ENCODE data around the gene PGGHG.

PGGHG gene

DNA sequence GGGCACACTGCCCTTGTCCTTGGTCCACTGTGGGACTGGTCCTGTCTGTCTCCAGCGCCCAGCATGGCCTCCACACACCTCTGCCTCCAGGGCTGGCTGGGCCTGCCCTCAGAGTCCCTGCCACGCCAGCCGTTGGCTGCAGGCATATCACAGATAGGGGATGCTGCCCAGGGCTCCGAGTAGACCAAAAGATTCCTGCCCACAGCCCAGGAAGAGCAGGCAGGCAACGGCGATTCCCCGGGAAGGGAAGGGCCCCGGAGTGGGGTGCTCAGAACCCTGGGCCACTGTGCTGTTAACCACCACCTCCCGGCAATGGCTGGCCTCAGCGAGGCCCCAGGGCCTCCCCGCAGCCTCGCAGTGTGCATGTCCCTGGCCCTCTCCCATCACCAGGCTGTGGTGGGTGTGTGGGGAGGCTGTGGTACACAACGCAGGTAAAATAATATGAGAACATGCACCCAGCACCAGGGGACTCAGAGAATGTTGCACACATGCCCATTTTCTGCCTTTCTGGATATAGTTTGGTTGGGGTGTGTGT is 8.2 kb downstream of the PGGHG start:
- Histone ChIP-seq H3K9ac (ENCODE audit: low read depth, low read length) (no peak overlapping the region), H3K4me1 (ENCODE audit: control insufficient read depth, insufficient read depth, low read length) (peaks cover 5% of the 10 kb centered on the region), H3K4me2 (ENCODE audit: low read length) (no peak overlapping the region), H3K36me3 (ENCODE audit: insufficient read depth, low read length) (no peaks in the 10 kb centered on the region), H3K9me3 (replicated peaks; ENCODE audit: low read length) (no peaks in the 10 kb centered on the region), H3K4me3 (ENCODE audit: low read length) (no peak overlapping the region), H3K27me3 (ENCODE audit: control insufficient read depth, insufficient read depth, low read length) (peaks cover 36% of the 10 kb centered on the region)

DNA sequence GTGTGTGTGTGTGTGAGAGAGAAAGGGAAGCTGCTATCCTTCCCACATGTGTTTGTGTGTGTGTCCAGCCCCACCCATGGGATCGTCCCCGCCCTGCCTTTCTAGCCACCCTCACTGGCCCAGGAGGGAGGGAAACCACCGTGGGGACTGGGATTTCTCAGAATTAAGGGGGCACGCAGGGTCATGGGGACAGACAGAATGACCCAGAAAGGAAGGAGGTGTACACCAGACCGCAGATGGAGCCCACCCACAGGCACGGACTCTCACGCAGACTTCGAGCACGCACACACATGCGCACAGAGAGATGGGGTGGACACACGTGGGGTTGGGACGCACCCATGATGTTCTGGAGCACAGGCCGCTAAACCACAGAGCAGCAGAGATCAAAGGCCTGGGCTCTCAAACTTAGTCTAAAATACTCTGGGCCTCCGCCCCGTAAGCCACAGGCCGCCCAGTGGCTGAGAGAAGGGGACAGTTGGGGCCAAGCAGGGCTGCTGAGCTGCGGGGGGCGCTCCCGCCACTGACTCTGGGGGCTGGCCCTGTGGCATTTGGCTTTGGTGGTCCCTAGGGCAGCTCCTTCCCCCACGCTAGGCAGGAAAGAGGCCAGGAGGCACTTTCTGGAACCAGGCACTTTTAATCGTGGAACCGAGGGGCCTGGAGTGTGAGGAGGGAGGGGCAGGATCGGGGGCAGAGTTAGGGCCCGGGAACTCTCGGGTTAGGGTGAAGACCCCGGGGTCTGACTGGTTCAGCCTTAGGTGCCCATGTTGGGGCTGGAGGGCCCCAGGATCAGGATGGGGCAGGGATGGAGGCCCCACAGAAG is 8.9 kb downstream of the PGGHG start:
- no peaks in the 10 kb centered on the region for H3K9me3 ChIP-seq (replicated peaks; ENCODE audit: low read length)

DNA sequence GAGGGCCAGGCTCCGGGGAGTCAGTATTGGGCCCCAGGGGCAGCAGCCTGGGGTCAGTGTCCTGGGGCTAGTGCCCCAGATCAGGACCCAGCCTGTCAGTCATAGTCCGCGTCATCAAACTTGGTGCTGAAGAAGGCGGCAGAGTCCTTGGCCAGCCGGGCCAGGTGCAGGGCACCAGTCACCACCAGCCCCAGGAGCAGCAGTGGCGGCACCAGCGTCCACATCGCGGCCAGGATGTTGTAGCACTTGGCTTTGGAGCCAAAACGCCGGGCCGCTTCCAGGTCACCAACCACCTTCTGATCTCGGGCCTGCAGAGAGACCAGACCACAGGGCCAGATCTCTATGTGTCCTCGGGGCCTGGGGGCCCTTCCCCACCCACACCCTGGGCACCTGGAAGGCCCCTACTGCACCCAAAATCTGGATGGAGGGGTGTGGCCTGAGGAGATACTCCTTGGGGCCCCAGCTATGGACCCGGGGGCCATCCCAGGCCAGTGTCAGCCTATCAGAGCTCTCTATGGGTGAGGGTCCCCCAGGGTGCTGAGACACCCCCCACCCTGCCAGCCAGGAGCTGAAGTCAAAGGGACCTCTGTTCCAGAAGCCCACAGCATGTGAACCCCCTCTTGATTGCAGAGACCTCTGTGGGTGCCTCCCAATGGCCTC is 9.6 kb downstream of the PGGHG start:
- Histone ChIP-seq H3K9me3 (replicated peaks; ENCODE audit: low read length) (no peaks in the 10 kb centered on the region), H3K4me3 (ENCODE audit: low read length) (no peak overlapping the region), H3K27me3 (ENCODE audit: control insufficient read depth, insufficient read depth, low read length) (peaks cover 36% of the 10 kb centered on the region)

More for the DNA sequence above, 8.9 kb downstream of the PGGHG start:
- peaks cover 36% of the 10 kb centered on the region for H3K27me3 ChIP-seq (ENCODE audit: control insufficient read depth, insufficient read depth, low read length)
- no peaks in the 10 kb centered on the region for H3K36me3 ChIP-seq (ENCODE audit: insufficient read depth, low read length)
- H3K4me2 ChIP-seq (ENCODE audit: low read length) = no peak overlapping the region
- peaks cover 5% of the 10 kb centered on the region for H3K4me1 ChIP-seq (ENCODE audit: control insufficient read depth, insufficient read depth, low read length)
- H3K9ac ChIP-seq (ENCODE audit: low read depth, low read length) = no peak overlapping the region
- H3K4me3 ChIP-seq (ENCODE audit: low read length) = no peak overlapping the region

DNA sequence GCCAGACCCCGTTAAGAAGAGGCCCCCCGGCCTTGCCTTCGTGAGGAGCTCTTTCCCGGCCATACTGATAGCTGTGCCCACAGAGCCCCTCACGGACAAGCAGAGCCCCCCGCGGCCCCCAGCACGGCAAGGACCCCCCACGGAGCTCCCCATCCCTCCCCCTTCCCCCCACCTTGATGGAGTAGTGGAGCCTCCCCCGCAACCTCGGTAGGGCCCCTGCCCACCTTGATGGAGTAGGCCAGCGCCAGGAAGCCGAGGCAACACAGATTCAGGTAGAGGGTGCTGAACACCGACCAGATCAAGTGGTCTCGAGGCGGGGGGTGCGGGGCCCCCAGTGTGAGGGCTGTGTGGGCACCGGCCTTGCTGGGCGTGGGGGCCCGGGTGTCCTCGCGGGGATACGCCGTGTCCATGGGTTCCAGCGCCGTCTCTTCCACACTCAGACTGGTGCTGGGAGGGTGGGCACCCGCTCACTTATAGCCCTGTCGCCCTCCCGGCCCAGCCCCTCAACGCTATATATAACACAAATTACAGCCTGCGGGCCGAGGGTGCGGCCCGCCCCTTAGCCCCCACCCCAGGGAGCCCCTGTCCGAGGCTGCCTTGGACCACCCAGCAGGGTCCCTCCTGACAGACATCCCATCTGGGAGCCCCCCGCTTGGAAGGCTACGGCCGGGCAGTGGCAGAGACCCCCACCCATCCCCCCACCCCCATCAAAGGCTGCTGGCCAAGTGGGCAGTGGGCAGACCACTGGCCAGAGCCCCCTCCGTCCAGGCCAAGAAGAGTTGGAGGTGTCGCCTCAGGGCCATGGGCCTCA is 10.4 kb downstream of the PGGHG start, which contains the start of gene IFITM5:
Gene IFITM5, minus strand, starts transcription at position 446 of the 811 bp plus-strand sequence. Its CDS starts 36 bp downstream, at position 410.
- Histone ChIP-seq H3K36me3 (ENCODE audit: insufficient read depth, low read length) (no peaks in the 10 kb centered on the region), H3K4me3 (ENCODE audit: low read length) (no peak within 1 kb of the TSS), H3K4me1 (ENCODE audit: control insufficient read depth, insufficient read depth, low read length) (peaks cover 5% of the 10 kb centered on the region), H3K4me2 (ENCODE audit: low read length) (no peak within 1 kb of the TSS), H3K27me3 (ENCODE audit: control insufficient read depth, insufficient read depth, low read length) (peaks cover 36% of the 10 kb centered on the region), H3K9me3 (replicated peaks; ENCODE audit: low read length) (no peaks in the 10 kb centered on the region), H3K9ac (ENCODE audit: low read depth, low read length) (no peak within 1 kb of the TSS)

More for the DNA sequence above, 9.6 kb downstream of the PGGHG start:
- H3K4me1 ChIP-seq (ENCODE audit: control insufficient read depth, insufficient read depth, low read length) = peaks cover 5% of the 10 kb centered on the region
- H3K4me2 ChIP-seq (ENCODE audit: low read length) = no peak overlapping the region
- no peak overlapping the region for H3K9ac ChIP-seq (ENCODE audit: low read depth, low read length)
- H3K36me3 ChIP-seq (ENCODE audit: insufficient read depth, low read length) = no peaks in the 10 kb centered on the region

DNA sequence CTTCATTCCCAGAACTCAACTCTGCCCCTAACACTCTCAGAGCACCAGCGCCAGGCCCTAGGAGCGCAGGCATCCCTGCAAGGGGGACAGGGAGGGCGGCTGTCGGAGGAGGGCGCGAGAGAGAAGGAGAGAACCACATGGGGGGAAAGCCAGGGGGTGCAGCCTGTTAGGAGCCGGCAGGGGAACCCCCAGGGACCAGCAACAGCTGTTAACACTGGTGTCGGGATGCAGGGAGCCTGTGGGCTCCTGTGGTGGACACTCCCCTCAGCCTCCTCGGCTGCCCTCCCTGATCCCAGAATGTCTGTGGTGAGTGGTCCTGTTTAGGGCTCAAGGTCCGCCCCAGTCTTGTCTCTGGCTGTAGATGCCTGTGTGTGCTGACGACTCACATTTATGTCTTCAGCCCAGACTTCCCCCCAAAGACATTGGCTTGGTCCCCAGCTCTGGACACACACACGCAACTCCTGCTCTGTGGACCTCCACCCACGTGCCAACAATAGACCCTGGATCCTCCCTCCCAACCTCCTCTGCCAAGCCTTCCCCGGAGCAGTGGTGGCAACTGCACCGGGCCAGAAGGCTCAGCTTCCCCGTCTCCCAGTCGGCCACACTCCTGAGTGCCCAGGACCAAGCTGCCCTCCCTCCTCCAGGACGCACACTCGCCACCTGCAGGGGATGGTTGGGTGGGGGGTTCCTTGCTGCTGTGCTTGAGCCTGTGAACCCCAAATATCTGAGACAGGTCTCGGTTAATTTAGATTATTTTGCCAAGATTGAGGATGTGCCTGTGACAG is 11.2 kb downstream of the PGGHG start:
- no peak overlapping the region for H3K4me2 ChIP-seq (ENCODE audit: low read length)
- no peak overlapping the region for H3K9ac ChIP-seq (ENCODE audit: low read depth, low read length)
- peaks cover 36% of the 10 kb centered on the region for H3K27me3 ChIP-seq (ENCODE audit: control insufficient read depth, insufficient read depth, low read length)
- H3K4me3 ChIP-seq (ENCODE audit: low read length) = no peak overlapping the region
- H3K36me3 ChIP-seq (ENCODE audit: insufficient read depth, low read length) = no peaks in the 10 kb centered on the region
- peaks cover 5% of the 10 kb centered on the region for H3K4me1 ChIP-seq (ENCODE audit: control insufficient read depth, insufficient read depth, low read length)
- H3K9me3 ChIP-seq (replicated peaks; ENCODE audit: low read length) = no peaks in the 10 kb centered on the region

DNA sequence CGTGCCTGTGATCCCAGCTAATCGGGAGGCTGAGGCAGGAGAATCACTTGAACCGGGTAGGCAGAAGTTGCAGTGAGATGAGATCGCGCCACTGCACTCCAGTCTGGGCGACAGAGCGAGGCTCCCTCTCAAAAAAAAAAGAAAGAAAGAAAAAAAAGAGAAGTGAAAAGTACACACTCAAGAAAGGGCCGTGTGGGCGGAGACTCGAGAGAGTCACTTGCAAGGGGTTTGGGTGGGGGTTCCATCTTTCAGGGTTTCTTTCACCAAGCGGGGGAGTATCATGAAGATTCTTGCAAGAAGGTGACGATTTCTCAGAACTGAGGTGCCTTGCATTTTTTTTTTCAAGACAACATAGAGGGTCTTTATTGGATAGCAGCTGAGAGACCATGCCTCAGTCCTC is 14.4 kb downstream of the PGGHG start:
- no peak overlapping the region for H3K9ac ChIP-seq (ENCODE audit: low read depth, low read length)
- H3K27me3 ChIP-seq (ENCODE audit: control insufficient read depth, insufficient read depth, low read length) = peaks cover 15% of the 10 kb centered on the region
- H3K36me3 ChIP-seq (ENCODE audit: insufficient read depth, low read length) = no peaks in the 10 kb centered on the region
- H3K4me1 ChIP-seq (ENCODE audit: control insufficient read depth, insufficient read depth, low read length) = peaks cover 5% of the 10 kb centered on the region
- H3K4me2 ChIP-seq (ENCODE audit: low read length) = no peak overlapping the region
- H3K9me3 ChIP-seq (replicated peaks; ENCODE audit: low read length) = no peaks in the 10 kb centered on the region
- H3K4me3 ChIP-seq (ENCODE audit: low read length) = no peak overlapping the region

DNA sequence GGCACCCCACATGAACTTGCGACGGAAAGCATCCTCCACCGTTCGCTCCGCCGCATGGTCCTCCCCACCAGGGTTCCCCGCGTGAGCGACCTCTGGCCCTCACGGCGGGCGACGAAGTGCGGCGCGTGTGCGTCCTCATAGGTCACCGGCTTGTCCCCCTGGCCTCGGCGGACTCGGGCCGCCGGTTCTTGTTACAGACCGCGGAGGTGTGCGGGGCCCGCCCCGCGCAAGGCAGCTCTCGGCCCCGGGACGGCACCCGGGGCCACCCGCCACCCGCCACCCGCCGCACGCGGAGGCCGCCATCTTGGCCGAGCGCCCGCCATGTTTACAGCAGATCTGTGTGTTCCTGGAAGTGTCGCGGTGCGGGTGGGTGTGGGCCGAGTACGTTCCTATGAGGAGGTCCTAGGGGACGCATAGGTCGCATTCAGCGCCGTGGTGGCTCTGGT is 15.2 kb downstream of the PGGHG start:
- Histone ChIP-seq H3K4me2 (ENCODE audit: low read length) (no peak overlapping the region), H3K9me3 (replicated peaks; ENCODE audit: low read length) (no peaks in the 10 kb centered on the region), H3K36me3 (ENCODE audit: insufficient read depth, low read length) (no peaks in the 10 kb centered on the region), H3K4me3 (ENCODE audit: low read length) (no peak overlapping the region), H3K27me3 (ENCODE audit: control insufficient read depth, insufficient read depth, low read length) (peaks cover 12% of the 10 kb centered on the region), H3K4me1 (ENCODE audit: control insufficient read depth, insufficient read depth, low read length) (peaks cover 8% of the 10 kb centered on the region), H3K9ac (ENCODE audit: low read depth, low read length) (no peak overlapping the region)

DNA sequence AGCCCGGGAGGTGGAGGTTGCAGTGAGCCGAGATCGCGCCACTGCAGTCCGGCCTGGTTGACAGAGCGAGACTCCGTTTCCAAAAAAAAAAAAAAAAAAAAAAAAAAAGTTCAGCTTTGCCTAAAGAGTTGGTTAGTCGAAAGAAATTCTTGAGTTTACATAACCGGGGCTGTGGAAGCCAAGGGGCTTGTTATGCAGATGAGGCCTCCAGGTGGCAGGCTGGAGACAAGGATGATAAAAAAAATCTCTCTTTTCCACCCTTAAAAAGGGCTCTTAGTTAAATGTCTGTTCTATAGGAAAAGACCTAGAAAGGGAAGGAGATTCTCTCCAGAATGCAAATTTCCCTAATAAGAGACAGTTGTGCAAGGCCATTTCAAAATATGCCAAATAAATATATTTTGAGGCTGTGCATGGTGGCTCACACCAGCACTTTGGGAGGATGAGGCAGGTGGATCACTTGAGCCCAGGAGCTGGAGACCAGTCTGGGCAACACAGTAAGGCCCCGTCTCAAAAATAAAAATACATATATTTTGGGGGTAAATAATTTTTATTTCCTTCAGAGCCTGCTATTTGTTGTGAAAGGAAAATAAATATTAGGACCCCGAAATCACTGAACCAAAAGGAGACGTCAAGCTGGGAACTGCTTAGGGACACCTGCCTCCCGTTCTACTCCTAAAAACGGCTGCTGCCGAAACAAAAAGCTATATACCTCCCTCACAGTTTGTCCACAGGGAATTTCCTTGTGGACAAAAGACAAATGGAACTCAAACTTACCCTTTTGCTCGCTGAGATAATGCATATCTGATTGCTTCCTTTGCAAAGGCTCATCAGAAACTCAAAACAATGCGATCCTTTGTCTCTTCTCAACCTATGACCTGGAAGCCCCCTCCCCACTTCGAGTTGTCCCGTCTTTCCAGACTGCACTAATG is 16.3 kb downstream of the PGGHG start:
- Histone ChIP-seq H3K27me3 (ENCODE audit: control insufficient read depth, insufficient read depth, low read length) (peaks cover 6% of the 10 kb centered on the region), H3K4me3 (ENCODE audit: low read length) (no peak overlapping the region), H3K9ac (ENCODE audit: low read depth, low read length) (no peak overlapping the region), H3K36me3 (ENCODE audit: insufficient read depth, low read length) (no peaks in the 10 kb centered on the region), H3K4me2 (ENCODE audit: low read length) (no peak overlapping the region), H3K4me1 (ENCODE audit: control insufficient read depth, insufficient read depth, low read length) (peaks cover 15% of the 10 kb centered on the region), H3K9me3 (replicated peaks; ENCODE audit: low read length) (no peaks in the 10 kb centered on the region)

DNA sequence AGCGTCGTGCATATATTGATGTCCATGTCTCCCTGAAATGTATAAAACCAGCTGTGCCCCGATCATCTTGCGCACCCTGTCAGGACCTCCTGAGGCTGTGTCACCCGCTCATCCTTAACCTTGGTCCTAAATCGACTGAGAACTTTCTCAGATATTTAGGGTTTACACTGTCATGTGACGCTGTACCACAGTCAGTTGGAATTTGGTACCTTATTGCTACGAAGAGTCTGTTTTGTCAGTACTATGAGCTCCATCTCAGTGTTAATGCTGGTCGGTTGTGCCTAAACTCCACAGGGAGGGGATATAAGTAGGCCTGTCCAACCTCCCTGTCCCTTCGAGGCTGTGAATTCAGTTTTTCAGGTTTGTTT is 16.9 kb downstream of the PGGHG start:
- no peak overlapping the region for H3K9ac ChIP-seq (ENCODE audit: low read depth, low read length)
- no peak overlapping the region for H3K4me3 ChIP-seq (ENCODE audit: low read length)
- H3K9me3 ChIP-seq (replicated peaks; ENCODE audit: low read length) = no peaks in the 10 kb centered on the region
- no peak overlapping the region for H3K4me2 ChIP-seq (ENCODE audit: low read length)
- H3K27me3 ChIP-seq (ENCODE audit: control insufficient read depth, insufficient read depth, low read length) = no peaks in the 10 kb centered on the region
- H3K36me3 ChIP-seq (ENCODE audit: insufficient read depth, low read length) = no peaks in the 10 kb centered on the region
- H3K4me1 ChIP-seq (ENCODE audit: control insufficient read depth, insufficient read depth, low read length) = peaks cover 13% of the 10 kb centered on the region
